Cardiac fibroblast (primary cell): Measurements from ENCODE around the gene PITPNM3.

Source experiments
- DNase-seq, 2 donors: peaks; one replicate each; pipeline versions ENCODE4 v3.0.0 to v3.0.0-alpha.2; 2010; ENCODE audit warnings: low read depth in 2 of 2
- H3K4me3 ChIP-seq, 2 donors: replicated peaks in 1 of 2; 1 replicate in 1 of 2; 2 replicates in 1 of 2; pipeline ENCODE4 v1.5.1; 2011; ENCODE audit warnings: low read depth in 2 of 2, low read length in 2 of 2, mild to moderate bottlenecking in 2 of 2, moderate library complexity in 1 of 2
- CTCF ChIP-seq: IDR thresholded peaks from one replicate; pipeline ENCODE4 v1.5.1; 2011; ENCODE audit warnings: low read depth, mild to moderate bottlenecking, low read length, inconsistent platforms

PITPNM3 gene

GRCh38 chr17:6509921-6510320 is 46.4 kb downstream of the PITPNM3 start:
- no peak for DNase-seq
- H3K4me3 ChIP-seq = no peak overlapping the region
- no peak for TF ChIP-seq CTCF

DNA sequence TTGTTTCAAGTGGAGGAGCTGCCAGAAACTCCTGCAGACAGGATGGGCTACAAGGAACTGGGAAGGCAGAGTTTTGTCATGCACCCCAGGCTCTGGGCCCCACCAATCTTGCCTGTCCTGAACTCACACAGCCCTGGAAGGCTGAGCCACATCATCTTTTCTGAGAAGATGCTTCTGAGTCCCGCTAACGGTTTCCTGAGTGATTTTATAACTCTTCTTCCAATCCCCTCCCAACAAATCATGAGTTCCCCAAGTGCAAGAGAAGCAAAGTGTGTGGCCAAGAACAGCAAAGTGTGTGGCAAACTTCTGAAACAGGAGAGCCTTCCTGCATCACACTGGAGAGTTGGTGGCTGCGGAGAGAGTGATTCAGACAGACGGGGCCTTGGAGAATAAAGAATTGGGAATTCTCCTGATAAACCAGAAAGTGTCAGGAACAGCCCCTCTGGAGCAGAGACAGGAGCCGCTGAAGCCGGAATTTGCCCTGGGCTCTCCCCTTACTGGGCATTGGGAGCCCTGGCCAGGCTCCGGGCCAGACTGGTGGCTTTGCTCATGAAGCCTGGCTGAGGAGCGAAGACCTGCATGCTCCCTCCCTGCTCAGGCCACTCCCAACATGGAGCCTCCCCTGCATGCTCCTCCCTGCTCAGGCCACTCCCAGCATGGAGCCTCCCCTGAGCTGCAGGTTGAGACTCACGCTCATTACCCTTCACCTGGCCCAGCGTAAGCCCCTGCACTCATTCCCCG is 47.2 kb downstream of the PITPNM3 start:
- no peak overlapping the region for H3K4me3 ChIP-seq
- peak; percentile 22 to 39 for DNase-seq
- no peak for TF ChIP-seq CTCF

DNA sequence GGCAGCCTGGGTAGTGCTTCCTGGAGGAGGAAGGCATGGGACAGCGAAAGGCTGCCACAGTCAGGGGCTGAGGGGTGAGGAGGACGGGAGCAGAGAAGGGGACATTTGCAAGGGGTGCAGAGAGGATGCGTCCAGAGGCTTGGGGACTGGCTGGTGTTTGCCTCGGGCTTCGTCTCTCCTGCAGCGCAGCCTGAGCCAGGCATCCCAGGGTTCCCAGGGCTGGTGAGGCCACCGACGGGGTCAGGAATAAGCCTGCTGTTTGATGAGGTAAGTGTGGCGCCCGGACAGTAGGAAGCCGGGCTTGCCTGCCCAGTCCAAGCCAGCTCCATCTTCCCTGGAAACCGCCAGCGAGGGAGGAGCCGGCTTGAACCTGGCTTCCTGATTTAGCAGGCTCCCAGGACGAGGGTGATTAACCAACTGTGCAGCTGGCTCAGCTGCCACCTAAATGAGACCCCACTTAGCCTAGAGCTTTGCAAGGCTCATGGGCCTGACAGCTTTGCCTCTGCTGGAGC is 47.8 kb downstream of the PITPNM3 start:
- no peak for DNase-seq
- H3K4me3 ChIP-seq = no peak overlapping the region
- no peak for TF ChIP-seq CTCF

DNA sequence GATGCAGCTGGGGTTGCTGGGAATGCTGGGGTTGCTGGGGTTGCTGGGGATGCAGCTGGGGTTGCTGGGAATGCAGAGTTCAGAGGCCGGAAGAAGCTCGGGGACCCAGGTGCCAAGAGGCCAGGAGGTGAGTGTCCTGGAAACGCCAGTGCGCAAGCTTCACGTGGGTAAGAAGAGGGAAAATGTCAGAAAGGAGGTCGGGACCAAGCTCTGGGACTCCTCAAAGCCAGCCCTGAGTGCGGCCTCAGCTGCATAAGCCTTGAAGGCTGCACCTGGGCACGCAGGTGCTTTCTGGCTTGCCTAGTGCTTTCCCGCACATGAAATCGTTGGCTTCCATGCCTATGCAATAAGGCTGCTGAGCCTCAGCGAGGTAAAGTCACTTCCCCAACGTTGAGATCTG is 48.3 kb downstream of the PITPNM3 start:
- H3K4me3 ChIP-seq = no peak overlapping the region
- no peak for DNase-seq
- TF ChIP-seq CTCF = no peak

DNA sequence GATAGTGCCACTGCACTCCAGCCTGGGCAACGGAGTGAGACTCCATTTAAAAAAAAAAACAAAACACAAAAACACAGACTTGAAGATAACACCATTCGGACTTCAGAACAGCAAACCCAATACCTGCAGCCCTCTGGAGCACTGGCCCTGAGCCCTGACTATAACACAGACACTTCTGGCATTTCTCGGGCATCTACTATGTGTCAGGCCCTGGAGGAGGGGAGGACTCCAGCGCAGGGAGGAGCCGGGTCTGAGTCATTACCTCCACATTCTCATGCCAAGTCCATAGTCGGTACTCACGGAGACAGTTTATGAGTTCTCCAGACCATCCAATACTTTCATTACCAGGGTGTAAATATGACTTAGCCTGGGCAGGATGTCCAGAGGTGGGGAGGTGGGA is 48.8 kb downstream of the PITPNM3 start:
- peak; percentile 87 to 88 for DNase-seq
- TF ChIP-seq CTCF = no peak
- no peak overlapping the region for H3K4me3 ChIP-seq

GRCh38 chr17:6506679-6507231 is 49.6 kb downstream of the PITPNM3 start:
- no peak overlapping the region for H3K4me3 ChIP-seq
- DNase-seq = peak; percentile 11 to 75

More at GRCh38 chr17:6506679-6507231, 49.6 kb downstream of the PITPNM3 start:
- TF ChIP-seq CTCF = no peak
